ENCODE measurements around the gene SEMA5A.
A peak's percentile ranks its signal among the peaks of the same experiment; 100 is the strongest.

Gene SEMA5A

GRCh38 chr5:9365512-9365911 lies 180.4 kb downstream of the SEMA5A start:
- Histone ChIP-seq H3K4ac (ENCODE audit: low read length) (no peak overlapping the region), H3K18ac (ENCODE audit: low read length) (no peak overlapping the region), H2BK120ac (ENCODE audit: low read depth, low read length) (no peak overlapping the region), H3K27me3 (ENCODE audit: control insufficient read depth in 3 of 3, insufficient read depth in 3 of 3, low read depth in 1 of 3, low read length in 3 of 3) (no peaks in the 10 kb centered on the region), H3K36me3 (replicated peaks in 1 of 2; ENCODE audit: control insufficient read depth in 2 of 2, insufficient read depth in 2 of 2, low read length in 2 of 2) (peaks cover 0 to 2% of the 10 kb centered on the region in 2 donors), H2AFZ (ENCODE audit: low read length) (peak overlapping the region; percentile 46), H2BK5ac (ENCODE audit: low read length) (no peak overlapping the region), H3K23ac (ENCODE audit: low read depth, low read length, poor library complexity) (no peak overlapping the region), H2BK15ac (ENCODE audit: low read length) (no peak overlapping the region), H3K14ac (ENCODE audit: low read length) (no peak overlapping the region), H3K27ac (replicated peaks; ENCODE audit: low read length) (no peak overlapping the region), H3K4me1 (ENCODE audit: control insufficient read depth in 2 of 2, insufficient read depth in 1 of 2, low read depth in 1 of 2, low read length in 2 of 2) (peaks cover 3 to 5% of the 10 kb centered on the region in 2 donors), H3K9ac (ENCODE audit: low read depth, low read length, poor library complexity) (no peak overlapping the region), H3K4me3 (ENCODE audit: low read length in 2 of 2) (no peak overlapping the region), H3K4me2 (ENCODE audit: insufficient read depth, low read length, poor library complexity, severe bottlenecking) (no peak overlapping the region), H3K79me1 (ENCODE audit: low read depth, low read length) (no peaks in the 10 kb centered on the region), H4K91ac (ENCODE audit: low read depth, low read length, poor library complexity) (no peak overlapping the region), H2BK12ac (ENCODE audit: low read length) (no peak overlapping the region), H4K8ac (ENCODE audit: low read depth, low read length) (no peak overlapping the region), H2AK5ac (ENCODE audit: low read depth, low read length) (no peak overlapping the region), H3K9me3 (replicated peaks in 1 of 2; ENCODE audit: control insufficient read depth in 2 of 2, insufficient read depth in 1 of 2, low read depth in 1 of 2, low read length in 2 of 2) (peaks cover 2 to 5% of the 10 kb centered on the region in 2 donors)
- WGBS, 2 donors (ENCODE audit: extremely low coverage in 2 of 2, insufficient read length in 2 of 2, insufficient replicate concordance in 1 of 2): no CpG with 5 or more reads among the region's 1 CpG
- no peak for DNase-seq (ENCODE audit: low spot score)

GRCh38 chr5:9363449-9363848 lies 182.4 kb downstream of the SEMA5A start:
- H2BK5ac ChIP-seq (ENCODE audit: low read length): no peak overlapping the region
- no peak overlapping the region for H2BK120ac ChIP-seq (ENCODE audit: low read depth, low read length)
- no peak overlapping the region for H2BK15ac ChIP-seq (ENCODE audit: low read length)
- H3K4ac ChIP-seq (ENCODE audit: low read length): no peak overlapping the region
- H3K4me2 ChIP-seq (ENCODE audit: insufficient read depth, low read length, poor library complexity, severe bottlenecking): no peak overlapping the region
- H3K23ac ChIP-seq (ENCODE audit: low read depth, low read length, poor library complexity): no peak overlapping the region
- peaks cover 0 to 5% of the 10 kb centered on the region in 2 donors for H3K9me3 ChIP-seq (replicated peaks in 1 of 2; ENCODE audit: control insufficient read depth in 2 of 2, insufficient read depth in 1 of 2, low read depth in 1 of 2, low read length in 2 of 2)
- no peak overlapping the region for H3K18ac ChIP-seq (ENCODE audit: low read length)
- no peaks in the 10 kb centered on the region for H3K27me3 ChIP-seq (ENCODE audit: control insufficient read depth in 3 of 3, insufficient read depth in 3 of 3, low read depth in 1 of 3, low read length in 3 of 3)
- H3K4me3 ChIP-seq (ENCODE audit: low read length in 2 of 2): no peak overlapping the region
- H3K14ac ChIP-seq (ENCODE audit: low read length): no peak overlapping the region
- no peaks in the 10 kb centered on the region for H3K79me1 ChIP-seq (ENCODE audit: low read depth, low read length)
- H3K27ac ChIP-seq (replicated peaks; ENCODE audit: low read length): no peak overlapping the region
- no peak overlapping the region for H3K9ac ChIP-seq (ENCODE audit: low read depth, low read length, poor library complexity)
- no peak overlapping the region for H4K8ac ChIP-seq (ENCODE audit: low read depth, low read length)
- DNase-seq (ENCODE audit: low spot score): no peak
- H2BK12ac ChIP-seq (ENCODE audit: low read length): no peak overlapping the region
- no peak overlapping the region for H4K91ac ChIP-seq (ENCODE audit: low read depth, low read length, poor library complexity)
- peaks cover 0 to 2% of the 10 kb centered on the region in 2 donors for H3K36me3 ChIP-seq (replicated peaks in 1 of 2; ENCODE audit: control insufficient read depth in 2 of 2, insufficient read depth in 2 of 2, low read length in 2 of 2)
- no peak overlapping the region for H2AFZ ChIP-seq (ENCODE audit: low read length)
- H2AK5ac ChIP-seq (ENCODE audit: low read depth, low read length): no peak overlapping the region
- H3K4me1 ChIP-seq (ENCODE audit: control insufficient read depth in 2 of 2, insufficient read depth in 1 of 2, low read depth in 1 of 2, low read length in 2 of 2): peaks cover 3 to 5% of the 10 kb centered on the region in 2 donors
- WGBS, 2 donors (ENCODE audit: extremely low coverage in 2 of 2, insufficient read length in 2 of 2, insufficient replicate concordance in 1 of 2): no CpG with 5 or more reads among the region's 2 CpGs

- Histone ChIP-seq H4K8ac (ENCODE audit: low read depth, low read length) (no peak overlapping the region), H3K9me3 (replicated peaks in 1 of 2; ENCODE audit: control insufficient read depth in 2 of 2, insufficient read depth in 1 of 2, low read depth in 1 of 2, low read length in 2 of 2) (peaks cover 0 to 5% of the 10 kb centered on the region in 2 donors), H3K4ac (ENCODE audit: low read length) (no peak overlapping the region), H3K36me3 (replicated peaks in 1 of 2; ENCODE audit: control insufficient read depth in 2 of 2, insufficient read depth in 2 of 2, low read length in 2 of 2) (peaks cover 0 to 2% of the 10 kb centered on the region in 2 donors), H2BK15ac (ENCODE audit: low read length) (no peak overlapping the region), H2BK5ac (ENCODE audit: low read length) (no peak overlapping the region), H2AK5ac (ENCODE audit: low read depth, low read length) (no peak overlapping the region), H4K91ac (ENCODE audit: low read depth, low read length, poor library complexity) (no peak overlapping the region), H3K4me3 (ENCODE audit: low read length in 2 of 2) (no peak overlapping the region), H3K9ac (ENCODE audit: low read depth, low read length, poor library complexity) (no peak overlapping the region), H3K79me1 (ENCODE audit: low read depth, low read length) (no peaks in the 10 kb centered on the region), H3K27ac (replicated peaks; ENCODE audit: low read length) (no peak overlapping the region), H3K4me2 (ENCODE audit: insufficient read depth, low read length, poor library complexity, severe bottlenecking) (no peak overlapping the region), H2BK12ac (ENCODE audit: low read length) (no peak overlapping the region), H3K14ac (ENCODE audit: low read length) (no peak overlapping the region), H3K18ac (ENCODE audit: low read length) (no peak overlapping the region), H2AFZ (ENCODE audit: low read length) (no peak overlapping the region), H2BK120ac (ENCODE audit: low read depth, low read length) (no peak overlapping the region), H3K4me1 (ENCODE audit: control insufficient read depth in 2 of 2, insufficient read depth in 1 of 2, low read depth in 1 of 2, low read length in 2 of 2) (peaks cover 3 to 5% of the 10 kb centered on the region in 2 donors), H3K27me3 (ENCODE audit: control insufficient read depth in 3 of 3, insufficient read depth in 3 of 3, low read depth in 1 of 3, low read length in 3 of 3) (no peaks in the 10 kb centered on the region), H3K23ac (ENCODE audit: low read depth, low read length, poor library complexity) (no peak overlapping the region)
- no peak for DNase-seq (ENCODE audit: low spot score)
- no CpG with 5 or more reads among the region's 2 CpGs for WGBS, 2 donors (ENCODE audit: extremely low coverage in 2 of 2, insufficient read length in 2 of 2, insufficient replicate concordance in 1 of 2)
Measured at GRCh38 chr5:9363026-9363425, 182.8 kb downstream of the SEMA5A start.

- H3K79me1 ChIP-seq (ENCODE audit: low read depth, low read length): no peaks in the 10 kb centered on the region
- WGBS, 2 donors (ENCODE audit: extremely low coverage in 2 of 2, insufficient read length in 2 of 2, insufficient replicate concordance in 1 of 2): no CpG with 5 or more reads among the region's 3 CpGs
- no peak overlapping the region for H3K4me2 ChIP-seq (ENCODE audit: insufficient read depth, low read length, poor library complexity, severe bottlenecking)
- H2BK12ac ChIP-seq (ENCODE audit: low read length): no peak overlapping the region
- no peak overlapping the region for H2AFZ ChIP-seq (ENCODE audit: low read length)
- H3K27ac ChIP-seq (replicated peaks; ENCODE audit: low read length): no peak overlapping the region
- no peak overlapping the region for H4K8ac ChIP-seq (ENCODE audit: low read depth, low read length)
- H3K4me1 ChIP-seq (ENCODE audit: control insufficient read depth in 2 of 2, insufficient read depth in 1 of 2, low read depth in 1 of 2, low read length in 2 of 2): peaks cover 3 to 5% of the 10 kb centered on the region in 2 donors
- no peak overlapping the region for H3K18ac ChIP-seq (ENCODE audit: low read length)
- H3K14ac ChIP-seq (ENCODE audit: low read length): no peak overlapping the region
- H3K9me3 ChIP-seq (replicated peaks in 1 of 2; ENCODE audit: control insufficient read depth in 2 of 2, insufficient read depth in 1 of 2, low read depth in 1 of 2, low read length in 2 of 2): peaks cover 0 to 5% of the 10 kb centered on the region in 2 donors
- H3K36me3 ChIP-seq (replicated peaks in 1 of 2; ENCODE audit: control insufficient read depth in 2 of 2, insufficient read depth in 2 of 2, low read length in 2 of 2): peaks cover 0 to 2% of the 10 kb centered on the region in 2 donors
- DNase-seq (ENCODE audit: low spot score): no peak
- H2BK5ac ChIP-seq (ENCODE audit: low read length): no peak overlapping the region
- H3K9ac ChIP-seq (ENCODE audit: low read depth, low read length, poor library complexity): no peak overlapping the region
- no peak overlapping the region for H3K4me3 ChIP-seq (ENCODE audit: low read length in 2 of 2)
- no peak overlapping the region for H2AK5ac ChIP-seq (ENCODE audit: low read depth, low read length)
- no peak overlapping the region for H4K91ac ChIP-seq (ENCODE audit: low read depth, low read length, poor library complexity)
- no peak overlapping the region for H2BK120ac ChIP-seq (ENCODE audit: low read depth, low read length)
- H3K4ac ChIP-seq (ENCODE audit: low read length): no peak overlapping the region
- H2BK15ac ChIP-seq (ENCODE audit: low read length): no peak overlapping the region
- no peaks in the 10 kb centered on the region for H3K27me3 ChIP-seq (ENCODE audit: control insufficient read depth in 3 of 3, insufficient read depth in 3 of 3, low read depth in 1 of 3, low read length in 3 of 3)
- no peak overlapping the region for H3K23ac ChIP-seq (ENCODE audit: low read depth, low read length, poor library complexity)
Measured at GRCh38 chr5:9362600-9362999, 183.3 kb downstream of the SEMA5A start.
